Right atrium auricular region (tissue), 2 donors: ENCODE measurements around the gene SLC25A45. TPM values are rescaled to one million over a fixed set of nuclear protein-coding genes. Genes with fewer than 3 reads are reported as not detected.
"Not testable (repeated sequence)": the region's sequence is repeated elsewhere in the genome, so short reads cannot be mapped to it uniquely, and the experiment has no call there.

Experiments
- DNase-seq: peaks from one replicate; pipeline ENCODE4 v3.0.0-alpha.2; 2019; ENCODE audit warnings: low spot score
- H3K27ac ChIP-seq, 2 donors: fragments of 200-600 bp; sonication (generic); 1 replicate in 1 of 2; 2 replicates in 1 of 2; pipeline ENCODE4 v1.5.1; 2016 to 2019
- H3K27me3 ChIP-seq, 2 donors: fragments of 200-600 bp; sonication (generic); one replicate each; pipeline versions ENCODE4 v1.5.1 to v1.6.0; 2017 to 2019
- H3K36me3 ChIP-seq: fragments of 200-600 bp; sonication (generic); one replicate; pipeline ENCODE4 v1.5.1; 2016
- H3K4me1 ChIP-seq, 2 donors: fragments of 200-600 bp; sonication (generic); one replicate each; pipeline versions ENCODE4 v1.5.1 to v1.6.0; 2017 to 2019
- H3K4me3 ChIP-seq, 2 donors: fragments of 200-600 bp; sonication (generic); 1 replicate in 1 of 2; 2 replicates in 1 of 2; pipeline ENCODE4 v1.5.1; 2017 to 2019; ENCODE audit warnings: mild to moderate bottlenecking in 1 of 2, moderate library complexity in 1 of 2
- H3K9me3 ChIP-seq, 2 donors: fragments of 200-600 bp; sonication (generic); one replicate each; pipeline ENCODE4 v1.5.1; 2019
- CTCF ChIP-seq, 2 donors: fragments of 200-600 bp; sonication (generic); IDR thresholded peaks; one replicate each; pipeline ENCODE4 v1.5.1; 2019; ENCODE audit warnings: antibody characterized with exemption in 2 of 2
- total RNA-seq, 2 donors: library from RNA; depleted of rRNA; stranded (reverse); fragments of >200 nt; gene quantifications; one replicate each; pipeline ENCODE4 v1.1.0, GENCODE V29; 2016

SLC25A45 gene
- total RNA-seq, 2 donors from 2014 or later, result 2.6 to 3.3 TPM

- TF ChIP-seq CTCF (IDR thresholded peaks at IDR 0.05), result peak; percentile 93 to 97
- peak overlapping the region; percentile 37 to 95 for H3K4me3 ChIP-seq
- H3K36me3 ChIP-seq, result peaks cover 6% of the 10 kb centered on the region
- peaks cover 0 to 75% of the 10 kb centered on the region in 2 donors for H3K4me1 ChIP-seq
- peak; percentile 95 for DNase-seq
- H3K9me3 ChIP-seq, result no peaks in the 10 kb centered on the region
- H3K27ac ChIP-seq, result peak overlapping the region; percentile 99
- no peaks in the 10 kb centered on the region for H3K27me3 ChIP-seq
These were observed 33.9 kb upstream of the SLC25A45 start for GRCh38 chr11:65416341-65416824.

GRCh38 chr11:65415499-65416340, 33.3 kb upstream of the SLC25A45 start:
- TF ChIP-seq CTCF (IDR thresholded peaks at IDR 0.05), result no peak
- DNase-seq, result no peak
- Histone ChIP-seq H3K36me3 (peaks cover 13% of the 10 kb centered on the region), H3K27ac (peak overlapping the region; percentile 99), H3K9me3 (no peaks in the 10 kb centered on the region), H3K4me3 (peak overlapping the region; percentile 37 to 95), H3K4me1 (peaks cover 0 to 71% of the 10 kb centered on the region in 2 donors), H3K27me3 (no peaks in the 10 kb centered on the region)

- Histone ChIP-seq H3K9me3 (no peaks in the 10 kb centered on the region), H3K4me3 (no peak overlapping the region), H3K27me3 (no peaks in the 10 kb centered on the region), H3K4me1 (peaks cover 0 to 63% of the 10 kb centered on the region in 2 donors), H3K36me3 (peaks cover 18% of the 10 kb centered on the region), H3K27ac (peak overlapping the region in 1 of 2 donors; percentile 1)
- no peak for TF ChIP-seq CTCF (IDR thresholded peaks at IDR 0.05)
- no peak for DNase-seq
These were observed 32.5 kb upstream of the SLC25A45 start for GRCh38 chr11:65414776-65415498.

- H3K36me3 ChIP-seq, result peaks cover 35% of the 10 kb centered on the region
These were observed 30.7 kb upstream of the SLC25A45 start for GRCh38 chr11:65413077-65413664.

GRCh38 chr11:65412271-65413076, 30.0 kb upstream of the SLC25A45 start:
- H3K4me1 ChIP-seq, result peaks cover 0 to 38% of the 10 kb centered on the region in 2 donors
- H3K9me3 ChIP-seq, result no peaks in the 10 kb centered on the region
- H3K27ac ChIP-seq, result peak overlapping the region; percentile 63 to 66
- H3K27me3 ChIP-seq, result no peaks in the 10 kb centered on the region
- TF ChIP-seq CTCF (IDR thresholded peaks at IDR 0.05), result no peak
- DNase-seq, result no peak
- H3K36me3 ChIP-seq, result peaks cover 40% of the 10 kb centered on the region
- no peak overlapping the region for H3K4me3 ChIP-seq

More at GRCh38 chr11:65413077-65413664, 30.7 kb upstream of the SLC25A45 start:
- Histone ChIP-seq H3K27ac (peak overlapping the region in 1 of 2 donors; percentile 66), H3K4me1 (peaks cover 0 to 45% of the 10 kb centered on the region in 2 donors)
- H3K4me3 ChIP-seq, DNase-seq, H3K27me3 ChIP-seq, H3K9me3 ChIP-seq: not testable (repeated sequence)
